Liver (tissue), 9 donors: ENCODE measurements around the gene JAM2. TPM values are rescaled to one million over a fixed set of nuclear protein-coding genes. Genes with fewer than 3 reads are reported as not detected.
"Not testable (repeated sequence)": the region's sequence is repeated elsewhere in the genome, so short reads cannot be mapped to it uniquely, and the experiment has no call there.

Experiments
- DNase-seq: peaks from one replicate; pipeline ENCODE4 v3.0.0-alpha.2; 2017; ENCODE audit warnings: low spot score
- H3K27ac ChIP-seq, 2 donors: one replicate each; pipeline ENCODE4 v1.7.0; 2013; ENCODE audit warnings: inconsistent platforms in 2 of 2, low read length in 2 of 2, control low read depth in 1 of 2, low read depth in 1 of 2, mild to moderate bottlenecking in 1 of 2
- H3K27me3 ChIP-seq, 4 donors: one replicate each; pipeline versions ENCODE4 v1.6.1 to v1.7.0; 2013; ENCODE audit warnings: low read length in 3 of 4, inconsistent platforms in 1 of 4, mild to moderate bottlenecking in 1 of 4, moderate library complexity in 1 of 4; ENCODE audit not compliant: control insufficient read depth in 4 of 4, insufficient read depth in 4 of 4
- H3K36me3 ChIP-seq, 4 donors: one replicate each; pipeline versions ENCODE4 v1.6.1 to v1.7.0; 2013; ENCODE audit warnings: low read length in 3 of 4, mild to moderate bottlenecking in 3 of 4, low read depth in 1 of 4, moderate library complexity in 1 of 4; ENCODE audit not compliant: control insufficient read depth in 4 of 4, insufficient read depth in 3 of 4
- H3K4me1 ChIP-seq, 4 donors: one replicate each; pipeline versions ENCODE4 v1.6.1 to v1.7.0; 2013; ENCODE audit warnings: low read length in 3 of 4, mild to moderate bottlenecking in 3 of 4, moderate library complexity in 1 of 4; ENCODE audit not compliant: control insufficient read depth in 4 of 4, insufficient read depth in 4 of 4
- H3K4me3 ChIP-seq, 3 donors: one replicate each; pipeline versions ENCODE4 v1.6.1 to v1.7.0; 2013; ENCODE audit warnings: low read length in 3 of 3, control low read depth in 1 of 3, low read depth in 1 of 3, mild to moderate bottlenecking in 1 of 3
- H3K9ac ChIP-seq, 2 donors: one replicate each; pipeline ENCODE4 v1.7.0; 2013; ENCODE audit warnings: low read length in 2 of 2, mild to moderate bottlenecking in 2 of 2, moderate library complexity in 2 of 2, control low read depth in 1 of 2, low read depth in 1 of 2
- H3K9me3 ChIP-seq, 4 donors: one replicate each; pipeline versions ENCODE4 v1.6.1 to v1.7.0; 2013; ENCODE audit warnings: low read length in 3 of 4; ENCODE audit not compliant: control insufficient read depth in 4 of 4
- ATF3 ChIP-seq: IDR thresholded peaks from 2 replicates; pipeline ENCODE4 v1.6.1; 2016; ENCODE audit warnings: antibody characterized with exemption
- EGR1 ChIP-seq, 2 donors: IDR thresholded peaks; 2 replicates each; pipeline ENCODE4 v1.6.1; 2016 to 2018; ENCODE audit warnings: antibody characterized with exemption in 2 of 2, low read depth in 2 of 2
- FOXA1 ChIP-seq: IDR thresholded peaks from 2 replicates; pipeline ENCODE4 v1.6.1; 2016; ENCODE audit warnings: antibody characterized with exemption
- GABPA ChIP-seq, 2 donors: IDR thresholded peaks in 1 of 2; conservative IDR thresholded peaks in 1 of 2; 2 replicates each; pipeline ENCODE4 v1.6.1; 2016; ENCODE audit warnings: antibody characterized with exemption in 2 of 2, mild to moderate bottlenecking in 1 of 2, moderate library complexity in 1 of 2
- HNF4A ChIP-seq, 2 donors: conservative IDR thresholded peaks; 2 replicates each; pipeline ENCODE4 v1.6.1; 2016; ENCODE audit warnings: antibody characterized with exemption in 2 of 2, mild to moderate bottlenecking in 2 of 2
- HNF4G ChIP-seq: IDR thresholded peaks from 2 replicates; pipeline ENCODE4 v1.6.1; 2016; ENCODE audit warnings: antibody characterized with exemption
- JUND ChIP-seq, 2 donors: IDR thresholded peaks; 2 replicates each; pipeline ENCODE4 v1.6.1; 2016; ENCODE audit warnings: antibody characterized with exemption in 2 of 2
- MAX ChIP-seq: IDR thresholded peaks from 2 replicates; pipeline ENCODE4 v1.6.1; 2016; ENCODE audit warnings: antibody characterized with exemption
- NR2F2 ChIP-seq: IDR thresholded peaks from 2 replicates; pipeline ENCODE4 v1.6.1; 2016; ENCODE audit warnings: antibody characterized with exemption
- RAD21 ChIP-seq, 2 donors: IDR thresholded peaks; 2 replicates each; pipeline ENCODE4 v1.6.1; 2016; ENCODE audit warnings: antibody characterized with exemption in 2 of 2, mild to moderate bottlenecking in 2 of 2
- REST ChIP-seq: IDR thresholded peaks from 2 replicates; pipeline ENCODE4 v1.6.1; 2016; ENCODE audit warnings: antibody characterized with exemption, mild to moderate bottlenecking
- SP1 ChIP-seq: IDR thresholded peaks from 2 replicates; pipeline ENCODE4 v1.6.1; 2018; ENCODE audit warnings: antibody characterized with exemption, mild to moderate bottlenecking
- TAF1 ChIP-seq: conservative IDR thresholded peaks from 2 replicates; pipeline ENCODE4 v1.6.1; 2016; ENCODE audit warnings: antibody characterized with exemption, mild to moderate bottlenecking
- YY1 ChIP-seq: IDR thresholded peaks from 2 replicates; pipeline ENCODE4 v1.6.1; 2016; ENCODE audit warnings: antibody characterized with exemption, mild to moderate bottlenecking
- WGBS: extraction: QIAGEN DNeasy Blood & Tissue Kit; methylation state at CpG from one replicate; pipeline ENCODE4 v1.1.7; 2013; 5-methylcytosine and 5-hydroxymethylcytosine counted together
- polyA plus RNA-seq, 2 donors: library from polyadenylated mRNA; stranded (reverse) in 1 of 2; unstranded in 1 of 2; fragments of 200-250 nt in 1 of 2; fragments of >200 nt in 1 of 2; fragmentation: Nextera tagmentation in 1 of 2; extraction: Ambion mirVana in 1 of 2; gene quantifications; one replicate each; pipeline versions ENCODE4 v1.2.1 to v1.2.3, GENCODE V29; 2013 to 2015
- total RNA-seq, 2 donors: library from RNA; depleted of rRNA; stranded (reverse); fragments of >200 nt; gene quantifications; one replicate each; pipeline ENCODE4 v1.2.3, GENCODE V29; 2014
- donor health status: healthy.
- donor health status: healthy.
- donor health status: healthy.
- donor health status: healthy.
- donor health status: healthy.

The JAM2 gene
- total and polyA plus RNA-seq, 4 donors: 0.89 to 2.0 (median 1.3) TPM

- no peak for DNase-seq
- Histone ChIP-seq H3K27me3 (no peaks in the 10 kb centered on the region), H3K9me3 (no peaks in the 10 kb centered on the region), H3K27ac (no peak overlapping the region), H3K4me1 (no peaks in the 10 kb centered on the region), H3K4me3 (no peak overlapping the region), H3K9ac (no peak overlapping the region), H3K36me3 (no peaks in the 10 kb centered on the region)
- no peak for TF ChIP-seq TAF1
- no peak for TF ChIP-seq ATF3
- no peak for TF ChIP-seq REST
- TF ChIP-seq EGR1 (IDR thresholded peaks at IDR 0.05; ENCODE audit: low read depth in 2 of 2): no peak
- no peak for TF ChIP-seq RAD21 (IDR thresholded peaks at IDR 0.05)
- TF ChIP-seq FOXA1: no peak
- TF ChIP-seq NR2F2: no peak
- TF ChIP-seq HNF4A (conservative IDR thresholded peaks at IDR 0.05): no peak
- TF ChIP-seq HNF4G: no peak
- WGBS: 91% methylated on average over 4 of the region's 4 CpGs
These were observed 14.5 kb upstream of the JAM2 start for GRCh38 chr21:25624511-25624910.

- Histone ChIP-seq H3K9me3 (no peaks in the 10 kb centered on the region), H3K27ac (no peak overlapping the region), H3K4me1 (no peaks in the 10 kb centered on the region)
These were observed 14.0 kb upstream of the JAM2 start for GRCh38 chr21:25625036-25625435.

DNA sequence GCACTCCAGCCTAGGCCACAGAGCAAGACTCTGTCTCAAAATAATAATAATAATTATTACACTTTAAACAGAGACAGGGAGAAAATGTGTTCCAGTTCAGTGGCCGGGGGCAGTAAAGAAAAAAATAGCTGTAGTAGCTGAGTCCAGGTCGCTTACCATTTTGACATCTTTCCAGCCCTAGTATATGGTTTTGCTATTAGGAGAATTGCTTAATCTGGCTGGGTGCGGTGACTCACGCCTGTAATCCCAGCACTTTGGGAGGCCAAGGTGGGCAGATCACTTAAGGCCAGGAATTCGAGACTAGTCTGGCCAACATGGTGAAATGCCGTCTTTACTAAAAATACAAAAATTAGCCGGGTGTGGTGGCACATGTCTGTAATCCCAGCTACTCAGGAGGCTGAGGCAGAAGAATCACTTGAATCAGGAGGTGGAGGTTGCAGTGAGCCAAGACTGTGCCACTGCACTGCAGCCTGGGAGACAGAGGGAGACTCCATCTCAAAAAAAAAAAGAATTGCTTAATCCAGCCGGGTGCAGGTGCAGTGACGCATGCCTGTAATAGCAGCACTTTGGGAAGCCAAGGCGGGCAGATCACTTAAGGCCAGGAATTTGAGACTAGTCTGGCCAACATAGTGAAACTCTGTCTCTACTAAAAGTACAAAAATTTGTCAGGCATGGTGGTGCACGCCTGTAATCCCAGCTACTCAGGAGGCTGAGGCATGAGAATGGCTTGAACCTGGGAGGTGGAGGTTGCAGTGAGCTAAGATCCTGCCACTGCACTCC, 13.1 kb upstream of the JAM2 start:
- H3K9me3 ChIP-seq, H3K27ac ChIP-seq, H3K36me3 ChIP-seq, H3K4me3 ChIP-seq, H3K27me3 ChIP-seq, H3K4me1 ChIP-seq, DNase-seq, H3K9ac ChIP-seq: not testable (repeated sequence)
- 95% methylated on average over 11 of the region's 11 CpGs for WGBS

More at GRCh38 chr21:25625036-25625435, 14.0 kb upstream of the JAM2 start:
- TF ChIP-seq GABPA (IDR thresholded peaks at IDR 0.05 in 1 of 2, conservative IDR thresholded peaks at IDR 0.05 in 1 of 2): no peak
- TF ChIP-seq SP1: no peak
- no peak for TF ChIP-seq HNF4A (conservative IDR thresholded peaks at IDR 0.05)
- no peak for TF ChIP-seq EGR1 (IDR thresholded peaks at IDR 0.05; ENCODE audit: low read depth in 2 of 2)
- TF ChIP-seq NR2F2: no peak
- TF ChIP-seq HNF4G: no peak
- no peak for TF ChIP-seq REST
- no peak for TF ChIP-seq YY1
- no peak for TF ChIP-seq ATF3
- no peak for TF ChIP-seq TAF1
- no peak for TF ChIP-seq JUND (IDR thresholded peaks at IDR 0.05)
- TF ChIP-seq MAX: no peak
- TF ChIP-seq RAD21 (IDR thresholded peaks at IDR 0.05): no peak
- Histone ChIP-seq H3K4me3 (no peak overlapping the region), H3K36me3 (no peaks in the 10 kb centered on the region), H3K9ac (no peak overlapping the region), H3K27me3 (no peaks in the 10 kb centered on the region)
- 99% methylated on average over 1 of the region's 1 CpG for WGBS
- no peak for DNase-seq
